Osteocyte (in vitro differentiated cells): ENCODE data around the gene PSMD1. TPM values are rescaled to one million over a fixed set of nuclear protein-coding genes. Genes with fewer than 3 reads are reported as not detected.

Experiments used
- DNase-seq: peaks from one replicate; pipeline ENCODE4 v3.0.0; 2021; ENCODE audit warnings: mixed read lengths; ENCODE audit not compliant: unreplicated experiment; ENCODE audit errors: extremely low spot score
- H3K27ac Mint-ChIP-seq: one replicate; pipeline ENCODE4 v1.8.0; 2021; ENCODE audit warnings: mild to moderate bottlenecking, mixed read lengths; ENCODE audit not compliant: unreplicated experiment
- H3K27me3 Mint-ChIP-seq: one replicate; pipeline ENCODE4 v1.8.0; 2021; ENCODE audit warnings: mixed read lengths; ENCODE audit not compliant: unreplicated experiment
- H3K36me3 Mint-ChIP-seq: one replicate; pipeline ENCODE4 v1.8.0; 2021; ENCODE audit warnings: mixed read lengths; ENCODE audit not compliant: unreplicated experiment
- H3K4me1 Mint-ChIP-seq: one replicate; pipeline ENCODE4 v1.8.0; 2021; ENCODE audit warnings: mixed read lengths; ENCODE audit not compliant: unreplicated experiment
- H3K4me3 Mint-ChIP-seq: one replicate; pipeline ENCODE4 v1.8.0; 2021; ENCODE audit warnings: mild to moderate bottlenecking, moderate library complexity, mixed read lengths; ENCODE audit not compliant: unreplicated experiment
- H3K9me3 Mint-ChIP-seq: one replicate; pipeline ENCODE4 v1.8.0; 2021; ENCODE audit warnings: mixed read lengths; ENCODE audit not compliant: unreplicated experiment
- long read RNA-seq: library from polyadenylated mRNA; unstranded; transcript quantifications from one replicate; pipeline ENCODE4 v2.0.0, GENCODE V29; 2021
- total RNA-seq: library from RNA; stranded (reverse); gene quantifications from 2 replicates; pipeline ENCODE4 v1.2.1, GENCODE V29; 2021
- TF ChIP-seq, protein P1 (sequence below): fragments of 200-600 bp; sonication (generic); IDR thresholded peaks from 2 replicates; pipeline ENCODE4 v1.5.0; 2021; ENCODE audit warnings: antibody characterized with exemption, mild to moderate bottlenecking, moderate library complexity

Gene PSMD1
- total RNA-seq, result 108 and 112 TPM in 2 replicates
- long read RNA-seq, transcript PSMD1-201 (25 exons, 3,326 nt), result major isoform, 88 of 1,787 reads
- long read RNA-seq, transcript PSMD1-204 (21 exons, 2,506 nt), result minor isoform, 6 of 1,787 reads
- long read RNA-seq, partial matches to known transcripts, result 1,650 of 1,787 reads
- long read RNA-seq, other reads (novel, unspliced or antisense), result 42 of 1,787 reads

DNA sequence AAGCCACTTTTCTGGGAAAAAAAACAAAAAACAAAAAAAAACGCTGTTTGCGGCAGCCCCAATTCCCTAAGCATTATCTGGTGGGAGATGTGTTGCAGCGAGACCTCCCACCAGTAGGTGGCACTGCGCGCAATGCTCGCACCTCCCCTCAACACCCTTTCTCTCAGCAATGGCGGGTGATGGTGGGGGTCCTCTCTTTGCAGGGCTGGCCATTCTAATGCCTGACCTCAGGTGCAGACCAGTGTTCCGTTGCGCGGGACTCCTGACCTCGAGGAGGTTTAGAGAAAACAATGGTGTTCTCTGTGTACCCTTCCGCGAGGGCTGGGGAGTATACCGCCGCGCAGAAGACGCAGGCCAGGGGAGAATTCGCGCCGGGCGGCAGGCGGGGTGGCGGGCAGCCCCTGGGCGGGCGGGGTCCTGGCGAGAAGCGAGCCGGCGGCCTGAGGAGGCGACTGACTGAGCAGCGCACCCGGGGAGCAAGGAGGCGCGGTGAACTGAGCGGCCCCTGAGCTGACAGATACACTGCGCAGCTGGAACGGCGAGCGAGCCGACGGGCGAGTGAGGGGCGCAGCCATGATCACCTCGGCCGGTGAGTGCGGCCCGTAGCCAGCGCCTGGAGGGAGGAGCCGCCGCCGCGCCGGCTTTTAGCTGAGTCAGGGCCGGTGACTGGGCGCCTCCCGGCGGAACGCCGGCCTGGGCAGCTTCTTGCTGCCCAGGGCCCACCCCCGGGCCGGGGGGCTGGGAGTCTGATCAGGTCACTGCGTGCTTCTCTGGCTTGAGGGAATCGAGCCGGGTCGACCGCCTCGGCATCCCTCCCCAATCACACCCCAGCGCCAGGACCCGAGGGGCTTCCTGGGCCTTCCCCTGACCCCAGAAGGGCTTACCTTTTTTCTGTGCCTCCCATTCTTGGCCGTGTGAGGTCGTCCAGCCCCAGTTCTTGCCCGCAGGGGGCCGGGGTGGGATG lies at the start of gene PSMD1:
Gene PSMD1 (plus strand): TSS at position 415 of the 964 bp plus-strand sequence. CDS start 159 bp downstream, at position 574.
- Mint-ChIP-seq H3K36me3 (peaks cover 2% of the 10 kb centered on the region), H3K4me3 (peak within 1 kb of the TSS; percentile 94), H3K9me3 (no peaks in the 10 kb centered on the region), H3K27ac (peak within 1 kb of the TSS; percentile 100), H3K4me1 (peaks cover 43% of the 10 kb centered on the region), H3K27me3 (no peaks in the 10 kb centered on the region)
- DNase-seq, result peak; percentile 97
- TF ChIP-seq, protein P1, sequence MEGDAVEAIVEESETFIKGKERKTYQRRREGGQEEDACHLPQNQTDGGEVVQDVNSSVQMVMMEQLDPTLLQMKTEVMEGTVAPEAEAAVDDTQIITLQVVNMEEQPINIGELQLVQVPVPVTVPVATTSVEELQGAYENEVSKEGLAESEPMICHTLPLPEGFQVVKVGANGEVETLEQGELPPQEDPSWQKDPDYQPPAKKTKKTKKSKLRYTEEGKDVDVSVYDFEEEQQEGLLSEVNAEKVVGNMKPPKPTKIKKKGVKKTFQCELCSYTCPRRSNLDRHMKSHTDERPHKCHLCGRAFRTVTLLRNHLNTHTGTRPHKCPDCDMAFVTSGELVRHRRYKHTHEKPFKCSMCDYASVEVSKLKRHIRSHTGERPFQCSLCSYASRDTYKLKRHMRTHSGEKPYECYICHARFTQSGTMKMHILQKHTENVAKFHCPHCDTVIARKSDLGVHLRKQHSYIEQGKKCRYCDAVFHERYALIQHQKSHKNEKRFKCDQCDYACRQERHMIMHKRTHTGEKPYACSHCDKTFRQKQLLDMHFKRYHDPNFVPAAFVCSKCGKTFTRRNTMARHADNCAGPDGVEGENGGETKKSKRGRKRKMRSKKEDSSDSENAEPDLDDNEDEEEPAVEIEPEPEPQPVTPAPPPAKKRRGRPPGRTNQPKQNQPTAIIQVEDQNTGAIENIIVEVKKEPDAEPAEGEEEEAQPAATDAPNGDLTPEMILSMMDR, result peak; percentile 94

DNA sequence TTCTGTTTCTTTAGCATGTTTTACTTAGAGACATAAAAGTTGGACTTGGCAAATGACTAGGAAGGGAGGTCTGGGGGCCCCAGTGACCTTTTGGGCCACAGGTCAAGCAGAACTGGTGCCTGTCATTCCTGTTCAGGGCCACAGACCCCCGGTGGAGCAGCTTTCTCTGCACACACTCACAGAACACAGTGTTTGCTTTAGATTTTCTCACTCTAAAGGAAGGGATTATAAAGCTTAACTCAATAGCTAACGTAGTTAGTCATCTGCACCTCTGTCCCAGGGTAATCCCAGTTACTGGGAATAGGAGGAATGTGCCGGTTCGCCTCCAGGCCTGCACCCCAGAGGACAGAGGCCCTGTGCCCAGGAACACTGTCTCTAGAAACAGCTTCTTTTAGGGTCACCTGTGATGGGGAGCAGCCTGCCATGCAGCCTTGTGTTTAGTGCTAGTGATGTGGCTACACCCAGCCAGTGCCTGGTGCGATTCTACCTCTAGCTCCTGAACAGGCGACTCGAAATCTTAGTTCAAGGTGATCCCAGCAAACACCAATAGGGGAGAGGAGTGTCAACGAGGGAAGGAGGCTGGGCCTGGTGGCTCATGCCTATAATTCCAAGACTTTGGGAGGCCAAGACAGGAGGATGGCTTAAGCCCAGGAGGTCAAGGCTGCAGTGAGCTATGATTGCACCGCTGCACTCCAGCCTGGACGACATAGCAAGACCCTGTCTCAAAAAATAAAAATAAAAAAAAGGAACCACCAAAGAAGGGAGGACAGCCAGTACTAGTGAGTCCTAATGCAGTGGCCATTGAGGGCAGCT lies 49.2 kb upstream of the PSMD1 start:
- H3K27ac Mint-ChIP-seq, result no peak overlapping the region
- TF ChIP-seq, protein P1, result no peak
- no peaks in the 10 kb centered on the region for H3K9me3 Mint-ChIP-seq
- DNase-seq, result no peak
- peaks cover 41% of the 10 kb centered on the region for H3K27me3 Mint-ChIP-seq
- H3K4me3 Mint-ChIP-seq, result no peak overlapping the region
- no peaks in the 10 kb centered on the region for H3K36me3 Mint-ChIP-seq
- H3K4me1 Mint-ChIP-seq, result no peaks in the 10 kb centered on the region

DNA sequence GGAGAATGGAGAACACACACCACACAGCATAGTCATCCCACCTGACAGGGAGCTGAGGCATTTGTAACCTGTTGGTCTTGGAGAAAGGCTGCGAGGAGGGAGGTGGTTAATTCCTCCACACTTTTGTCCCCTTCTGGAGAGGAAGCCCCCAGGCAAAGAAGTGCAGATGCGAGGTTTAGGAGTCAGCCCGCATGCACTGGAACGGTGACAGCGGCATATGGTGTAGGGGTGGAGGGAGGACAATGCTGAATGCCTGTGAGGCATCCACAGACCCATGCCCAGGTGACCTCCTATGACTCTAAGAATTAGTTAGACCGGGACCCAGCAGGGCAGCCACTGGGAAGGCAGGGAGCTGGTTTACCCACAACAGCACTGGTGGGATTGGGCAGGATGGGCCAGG lies 48.5 kb upstream of the PSMD1 start:
- H3K9me3 Mint-ChIP-seq, result no peaks in the 10 kb centered on the region
- no peaks in the 10 kb centered on the region for H3K36me3 Mint-ChIP-seq
- H3K4me1 Mint-ChIP-seq, result no peaks in the 10 kb centered on the region
- H3K27me3 Mint-ChIP-seq, result peaks cover 42% of the 10 kb centered on the region
- H3K4me3 Mint-ChIP-seq, result no peak overlapping the region
- TF ChIP-seq, protein P1, result no peak
- DNase-seq, result no peak
- H3K27ac Mint-ChIP-seq, result no peak overlapping the region

DNA sequence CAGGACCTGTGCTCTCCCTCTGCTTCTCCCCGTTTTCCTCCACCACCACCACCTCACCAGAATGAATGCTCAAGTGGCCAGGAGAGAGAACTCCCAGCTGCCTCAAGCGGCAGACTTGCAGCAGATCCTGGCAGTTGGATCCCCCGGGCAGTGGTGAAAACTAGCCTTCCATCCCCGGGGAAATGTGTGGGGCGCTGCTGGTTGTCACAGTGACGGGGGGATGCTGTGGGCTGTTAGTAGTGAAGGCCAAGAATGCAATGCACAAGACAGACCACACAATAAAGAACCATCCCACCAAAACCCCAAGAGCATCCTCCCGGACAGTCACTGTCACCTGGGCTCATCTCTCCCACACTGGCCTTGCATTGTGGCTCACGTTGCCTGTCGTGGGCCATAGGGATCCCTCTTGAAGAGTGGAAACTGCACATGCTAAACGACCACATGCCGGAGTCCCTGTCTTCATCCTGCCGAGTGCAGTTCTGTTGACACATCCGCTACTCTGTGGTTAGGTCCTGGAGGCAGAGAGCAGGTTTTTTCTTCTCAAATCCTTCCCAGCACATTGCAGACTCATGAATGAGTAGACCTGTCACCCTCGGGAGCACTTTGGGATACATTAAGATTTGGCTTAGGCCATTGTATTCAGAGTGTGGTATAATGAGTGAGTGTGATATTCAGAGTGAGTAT lies 47.3 kb upstream of the PSMD1 start:
- Mint-ChIP-seq H3K4me3 (no peak overlapping the region), H3K36me3 (no peaks in the 10 kb centered on the region), H3K9me3 (no peaks in the 10 kb centered on the region), H3K27me3 (peaks cover 45% of the 10 kb centered on the region), H3K4me1 (no peaks in the 10 kb centered on the region), H3K27ac (no peak overlapping the region)
- TF ChIP-seq, protein P1, result no peak
- no peak for DNase-seq
